AG10803 (cell line): ENCODE data around the gene BAIAP2L1.
A peak's percentile ranks its signal among the peaks of the same experiment; 100 is the strongest.

Experiments
- DNase-seq: peaks from one replicate; pipeline ENCODE4 v3.0.0; 2010; ENCODE audit warnings: low read depth
- H3K4me3 ChIP-seq: 2 replicates; pipeline ENCODE4 v1.5.1; 2011; ENCODE audit warnings: mild to moderate bottlenecking, low read length, control low read depth
- CTCF ChIP-seq: conservative IDR thresholded peaks from 2 replicates; pipeline ENCODE4 v1.5.1; 2011; ENCODE audit warnings: mild to moderate bottlenecking, low read length, control low read depth, inconsistent platforms

The BAIAP2L1 gene

GRCh38 chr7:98364220-98364619, 36.7 kb downstream of the BAIAP2L1 start:
- no peak for TF ChIP-seq CTCF
- DNase-seq, result no peak
- H3K4me3 ChIP-seq, result no peak overlapping the region

GRCh38 chr7:98362517-98362916, 38.4 kb downstream of the BAIAP2L1 start:
- H3K4me3 ChIP-seq, result no peak overlapping the region
- no peak for DNase-seq
- no peak for TF ChIP-seq CTCF

GRCh38 chr7:98360221-98361130, 40.4 kb downstream of the BAIAP2L1 start:
- no peak for DNase-seq
- no peak for TF ChIP-seq CTCF

GRCh38 chr7:98359395-98359794, 41.5 kb downstream of the BAIAP2L1 start:
- no peak for TF ChIP-seq CTCF
- DNase-seq, result no peak
- no peak overlapping the region for H3K4me3 ChIP-seq

More at GRCh38 chr7:98360221-98361130, 40.4 kb downstream of the BAIAP2L1 start:
- no peak overlapping the region for H3K4me3 ChIP-seq

GRCh38 chr7:98358706-98359105, 42.2 kb downstream of the BAIAP2L1 start:
- DNase-seq, result no peak
- no peak for TF ChIP-seq CTCF
- H3K4me3 ChIP-seq, result no peak overlapping the region

- peak; percentile 74 for DNase-seq
- no peak for TF ChIP-seq CTCF
- no peak overlapping the region for H3K4me3 ChIP-seq
These were observed 43.1 kb downstream of the BAIAP2L1 start for GRCh38 chr7:98357751-98358161.

- H3K4me3 ChIP-seq, result no peak overlapping the region
- no peak for TF ChIP-seq CTCF
- DNase-seq, result no peak
These were observed 45.7 kb downstream of the BAIAP2L1 start for GRCh38 chr7:98355250-98355538.
